Sigmoid colon (tissue), 7 donors: ENCODE results near the gene CDKAL1. TPM values are rescaled to one million over a fixed set of nuclear protein-coding genes. Genes with fewer than 3 reads are reported as not detected.

ENCODE experiments used
- DNase-seq: peaks from one replicate; pipeline ENCODE4 v3.0.0-alpha.2; 2019
- H3K27ac ChIP-seq, 4 donors: fragments of 200-600 bp; sonication (generic); one replicate each; pipeline ENCODE4 v1.5.1; 2016 to 2019; ENCODE audit warnings: mild to moderate bottlenecking in 1 of 4
- H3K27me3 ChIP-seq, 3 donors: fragments of 200-600 bp; sonication (generic); one replicate each; pipeline ENCODE4 v1.5.1; 2019; ENCODE audit warnings: mild to moderate bottlenecking in 1 of 3
- H3K36me3 ChIP-seq, 4 donors: fragments of 200-600 bp; sonication (generic); one replicate each; pipeline ENCODE4 v1.5.1; 2016 to 2019
- H3K4me1 ChIP-seq, 4 donors: fragments of 200-600 bp; sonication (generic); one replicate each; pipeline ENCODE4 v1.5.1; 2017 to 2019
- H3K4me3 ChIP-seq, 4 donors: fragments of 200-600 bp; sonication (generic); one replicate each; pipeline ENCODE4 v1.5.1; 2017 to 2019; ENCODE audit warnings: mild to moderate bottlenecking in 2 of 4, moderate library complexity in 1 of 4
- H3K9me3 ChIP-seq, 4 donors: fragments of 200-600 bp in 3 of 4; sonication (generic) in 3 of 4; one replicate each; pipeline versions ENCODE4 v1.5.1 to v1.6.1; 2013 to 2019
- CTCF ChIP-seq, 4 experiments: fragments of 450-650 bp in 3 of 4; fragments of 200-600 bp in 1 of 4; IDR thresholded peaks; one replicate each; pipeline ENCODE4 v1.5.1; 2016 to 2019; ENCODE audit warnings: antibody characterized with exemption in 4 of 4, mild to moderate bottlenecking in 3 of 4, moderate library complexity in 2 of 4
- EP300 ChIP-seq, 4 donors: sonication (generic); formaldehyde crosslinking; IDR thresholded peaks; one replicate each; pipeline ENCODE4 v1.6.1; 2017; ENCODE audit warnings: antibody characterized with exemption in 4 of 4
- POLR2A ChIP-seq, 2 donors: fragments of 450-650 bp; IDR thresholded peaks; one replicate each; pipeline ENCODE4 v1.6.1; 2016; ENCODE audit warnings: antibody characterized with exemption in 2 of 2, mild to moderate bottlenecking in 2 of 2, moderate library complexity in 2 of 2
- POLR2AphosphoS5 ChIP-seq, 4 donors: sonication (generic); formaldehyde crosslinking; IDR thresholded peaks; one replicate each; pipeline ENCODE4 v1.6.1; 2017; ENCODE audit warnings: antibody characterized with exemption in 4 of 4
- WGBS, 2 donors: extraction: QIAGEN DNeasy Blood & Tissue Kit; methylation state at CpG; one replicate each; pipeline ENCODE4 v1.1.7; 2013; 5-methylcytosine and 5-hydroxymethylcytosine counted together
- intact Hi-C: fragments of 100-400 bp; cut with DNase I; formaldehyde crosslinking; loops from one replicate; pipeline ENCODE4 v1.15.1; 2023
- polyA plus RNA-seq, 3 donors: library from polyadenylated mRNA; stranded (reverse); fragments of 200-250 nt; gene quantifications; one replicate each; pipeline ENCODE4 v1.2.3, GENCODE V29; 2013
- total RNA-seq, 4 donors: library from RNA; depleted of rRNA; stranded (reverse); fragments of >200 nt; gene quantifications; one replicate each; pipeline ENCODE4 v1.1.0, GENCODE V29; 2016
- donor health status: healthy with polysubstance abuse.
- donor health status: Bipolar disorder and iron deficiency.
- donor health status: healthy.

The CDKAL1 gene
- total and polyA plus RNA-seq, 7 donors = 2.8 to 14.7 (median 11.4) TPM

GRCh38 chr6:20673458-20673857, 139.2 kb downstream of the CDKAL1 start:
- no peak for TF ChIP-seq CTCF (IDR thresholded peaks at IDR 0.05)
- TF ChIP-seq EP300 (IDR thresholded peaks at IDR 0.05) = no peak
- no peak for TF ChIP-seq POLR2AphosphoS5 (IDR thresholded peaks at IDR 0.05)
- TF ChIP-seq POLR2A (IDR thresholded peaks at IDR 0.05) = no peak
- H3K4me1 ChIP-seq = no peaks in the 10 kb centered on the region
- intact Hi-C loops = no loop called here
- 97% methylated on average over 4 of the region's 4 CpGs for WGBS, 2 donors
- no peaks in the 10 kb centered on the region for H3K36me3 ChIP-seq
- no peaks in the 10 kb centered on the region for H3K9me3 ChIP-seq
- H3K4me3 ChIP-seq = no peak overlapping the region
- no peak for DNase-seq
- H3K27me3 ChIP-seq = no peaks in the 10 kb centered on the region
- H3K27ac ChIP-seq = no peak overlapping the region

GRCh38 chr6:20674664-20675063, 140.4 kb downstream of the CDKAL1 start:
- Histone ChIP-seq H3K36me3 (no peaks in the 10 kb centered on the region), H3K4me1 (no peaks in the 10 kb centered on the region), H3K27me3 (no peaks in the 10 kb centered on the region), H3K27ac (no peak overlapping the region), H3K4me3 (no peak overlapping the region), H3K9me3 (no peaks in the 10 kb centered on the region)
- TF ChIP-seq CTCF (IDR thresholded peaks at IDR 0.05) (no peak), POLR2A (IDR thresholded peaks at IDR 0.05) (no peak), EP300 (IDR thresholded peaks at IDR 0.05) (no peak)
- intact Hi-C loops = no loop called here
- WGBS, 2 donors = 72 to 82% methylated on average over 1 of the region's 1 CpG
- DNase-seq = no peak

- intact Hi-C loops = no loop called here
- no peaks in the 10 kb centered on the region for H3K27me3 ChIP-seq
- no peak for DNase-seq
- no peak overlapping the region for H3K4me3 ChIP-seq
- H3K36me3 ChIP-seq = no peaks in the 10 kb centered on the region
- no peak for TF ChIP-seq CTCF (IDR thresholded peaks at IDR 0.05)
- TF ChIP-seq EP300 (IDR thresholded peaks at IDR 0.05) = no peak
- TF ChIP-seq POLR2A (IDR thresholded peaks at IDR 0.05) = no peak
- no peak for TF ChIP-seq POLR2AphosphoS5 (IDR thresholded peaks at IDR 0.05)
- 92 to 97% methylated on average over 2 of the region's 2 CpGs for WGBS, 2 donors
- H3K27ac ChIP-seq = no peak overlapping the region
- H3K9me3 ChIP-seq = no peaks in the 10 kb centered on the region
- peaks cover 0 to 14% (median 4%) of the 10 kb centered on the region in 4 donors for H3K4me1 ChIP-seq
Observed at GRCh38 chr6:20678831-20679352, 144.6 kb downstream of the CDKAL1 start.

GRCh38 chr6:20680697-20681165, 146.5 kb downstream of the CDKAL1 start:
- H3K36me3 ChIP-seq = no peaks in the 10 kb centered on the region
- H3K9me3 ChIP-seq = no peaks in the 10 kb centered on the region
- WGBS, 2 donors = 12 to 43% methylated on average over 4 of the region's 4 CpGs
- DNase-seq = no peak
- TF ChIP-seq POLR2A (IDR thresholded peaks at IDR 0.05) = no peak
- no peak for TF ChIP-seq EP300 (IDR thresholded peaks at IDR 0.05)
- TF ChIP-seq CTCF (IDR thresholded peaks at IDR 0.05) = no peak
- no peak for TF ChIP-seq POLR2AphosphoS5 (IDR thresholded peaks at IDR 0.05)
- no peaks in the 10 kb centered on the region for H3K27me3 ChIP-seq
- no peak overlapping the region for H3K4me3 ChIP-seq
- no peak overlapping the region for H3K27ac ChIP-seq
- peaks cover 0 to 14% (median 4%) of the 10 kb centered on the region in 4 donors for H3K4me1 ChIP-seq
- intact Hi-C loops = no loop called here

- TF ChIP-seq CTCF (IDR thresholded peaks at IDR 0.05) (no peak), POLR2AphosphoS5 (IDR thresholded peaks at IDR 0.05) (no peak), POLR2A (IDR thresholded peaks at IDR 0.05) (no peak), EP300 (IDR thresholded peaks at IDR 0.05) (no peak)
- Histone ChIP-seq H3K27me3 (no peaks in the 10 kb centered on the region), H3K27ac (no peak overlapping the region), H3K4me3 (no peak overlapping the region), H3K36me3 (no peaks in the 10 kb centered on the region), H3K9me3 (no peaks in the 10 kb centered on the region), H3K4me1 (peaks cover 0 to 14% (median 4%) of the 10 kb centered on the region in 4 donors)
- intact Hi-C loops = no loop called here
- no peak for DNase-seq
Observed at GRCh38 chr6:20681243-20681684, 147.0 kb downstream of the CDKAL1 start.
